Activated B cell treated with CpG ODN at 0.5 μM for 24 hours (primary cell): ENCODE results near the gene MED20. TPM values are rescaled to one million over a fixed set of nuclear protein-coding genes. Genes with fewer than 3 reads are reported as not detected.

Experiments
- ATAC-seq: fragments of 200-7000 bp; cut with Tn5 transposase; one replicate; pipeline ENCODE4 v1.10.0; 2021; ENCODE audit warnings: low read depth, mild to moderate bottlenecking, moderate library complexity
- CTCF ChIA-PET: fragments of 350-600 bp; sonication (Branson Sonifier 250); formaldehyde crosslinking; loops from one replicate; lab custom pipeline; 2021; ENCODE audit warnings: antibody characterized with exemption; lab: Charles Lee
- POLR2A ChIA-PET: fragments of 350-600 bp; sonication (Branson Sonifier 250); formaldehyde crosslinking; loops from one replicate; lab custom pipeline; 2021; ENCODE audit warnings: antibody characterized with exemption; lab: Charles Lee
- DNase-seq: peaks from one replicate; pipeline ENCODE4 v3.0.0; 2022
- H3K27ac Mint-ChIP-seq: one replicate; pipeline ENCODE4 v1.8.0; 2020; ENCODE audit warnings: mixed read lengths
- H3K27me3 Mint-ChIP-seq: one replicate; pipeline ENCODE4 v1.8.0; 2021; ENCODE audit warnings: mixed read lengths
- H3K36me3 Mint-ChIP-seq: one replicate; pipeline ENCODE4 v1.8.0; 2021; ENCODE audit warnings: low read depth, mixed read lengths
- H3K4me1 Mint-ChIP-seq: one replicate; pipeline ENCODE4 v1.8.0; 2021; ENCODE audit warnings: mixed read lengths
- H3K4me3 Mint-ChIP-seq: one replicate; pipeline ENCODE4 v1.8.0; 2020; ENCODE audit warnings: mild to moderate bottlenecking, mixed read lengths
- H3K9me3 Mint-ChIP-seq: one replicate; pipeline ENCODE4 v1.8.0; 2020; ENCODE audit warnings: mixed read lengths
- intact Hi-C: fragments of 100-400 bp; cut with micrococcal nuclease; formaldehyde crosslinking; loops from one replicate; pipeline ENCODE4 v1.15.1; 2024
- total RNA-seq: library from RNA; stranded (reverse); gene quantifications from 2 replicates; pipeline ENCODE4 v1.2.3, GENCODE V29; 2022
- TF ChIP-seq, protein P1 (sequence below): fragments of 200-600 bp; IDR thresholded peaks from one replicate; pipeline ENCODE4 v1.8.0; 2022; ENCODE audit warnings: antibody characterized with exemption, mild to moderate bottlenecking

Gene MED20
- total RNA-seq, 1 donor from 2014 or later = 21.1 TPM

DNA sequence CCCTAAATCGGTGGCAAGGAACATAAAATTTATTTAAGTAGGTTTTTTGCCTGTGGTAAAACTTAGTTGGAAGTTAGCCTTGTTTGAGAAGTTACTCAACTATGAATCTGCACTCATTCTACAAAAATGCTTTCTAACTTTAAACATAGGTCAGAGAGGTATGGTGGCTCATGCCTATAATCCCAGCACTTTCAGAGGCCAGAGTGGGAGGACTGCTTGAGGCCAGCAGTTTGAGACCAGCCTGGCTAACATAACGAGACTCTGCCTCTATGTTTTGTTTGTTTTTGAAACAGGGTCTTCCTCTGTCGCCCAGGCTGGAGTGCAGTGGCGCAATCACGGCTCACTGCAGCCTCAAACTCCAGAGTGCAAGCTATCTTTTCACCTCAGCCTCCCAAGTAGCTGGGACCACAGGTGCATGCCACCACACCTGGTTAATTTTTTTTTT is 42.0 kb downstream of the MED20 start:
- Mint-ChIP-seq H3K9me3 (no peaks in the 10 kb centered on the region), H3K4me1 (peaks cover 7% of the 10 kb centered on the region), H3K4me3 (no peak overlapping the region), H3K27me3 (no peaks in the 10 kb centered on the region), H3K36me3 (no peaks in the 10 kb centered on the region), H3K27ac (no peak overlapping the region)
- TF ChIP-seq, protein P1, sequence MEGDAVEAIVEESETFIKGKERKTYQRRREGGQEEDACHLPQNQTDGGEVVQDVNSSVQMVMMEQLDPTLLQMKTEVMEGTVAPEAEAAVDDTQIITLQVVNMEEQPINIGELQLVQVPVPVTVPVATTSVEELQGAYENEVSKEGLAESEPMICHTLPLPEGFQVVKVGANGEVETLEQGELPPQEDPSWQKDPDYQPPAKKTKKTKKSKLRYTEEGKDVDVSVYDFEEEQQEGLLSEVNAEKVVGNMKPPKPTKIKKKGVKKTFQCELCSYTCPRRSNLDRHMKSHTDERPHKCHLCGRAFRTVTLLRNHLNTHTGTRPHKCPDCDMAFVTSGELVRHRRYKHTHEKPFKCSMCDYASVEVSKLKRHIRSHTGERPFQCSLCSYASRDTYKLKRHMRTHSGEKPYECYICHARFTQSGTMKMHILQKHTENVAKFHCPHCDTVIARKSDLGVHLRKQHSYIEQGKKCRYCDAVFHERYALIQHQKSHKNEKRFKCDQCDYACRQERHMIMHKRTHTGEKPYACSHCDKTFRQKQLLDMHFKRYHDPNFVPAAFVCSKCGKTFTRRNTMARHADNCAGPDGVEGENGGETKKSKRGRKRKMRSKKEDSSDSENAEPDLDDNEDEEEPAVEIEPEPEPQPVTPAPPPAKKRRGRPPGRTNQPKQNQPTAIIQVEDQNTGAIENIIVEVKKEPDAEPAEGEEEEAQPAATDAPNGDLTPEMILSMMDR = no peak
- CTCF ChIA-PET = no interaction called here
- POLR2A ChIA-PET = no interaction called here
- no peak for ATAC-seq
- no peak for DNase-seq
- intact Hi-C loops = loop anchor here (10.0 kb wide), 1 partner anchor 64 kb away; no protein-coding TSS in a partner anchor

DNA sequence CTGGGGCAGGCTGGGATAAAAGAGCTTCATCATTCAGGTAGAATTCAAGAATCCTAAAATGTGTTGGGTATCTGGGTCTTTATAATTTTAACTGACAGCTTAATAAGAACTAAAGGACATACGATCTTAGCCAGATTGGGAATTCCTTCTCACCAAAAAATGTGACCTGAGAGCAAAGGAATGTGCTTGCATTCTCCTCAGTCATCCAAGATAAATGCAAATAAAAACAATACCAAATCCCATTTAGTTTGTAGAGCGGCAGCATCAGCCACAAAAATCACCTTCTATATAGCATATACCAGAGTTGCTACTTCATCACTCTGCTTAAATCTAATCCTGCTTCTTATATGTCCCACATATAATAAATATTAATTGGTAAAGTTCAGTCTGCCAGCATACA is 42.7 kb downstream of the MED20 start:
- H3K27me3 Mint-ChIP-seq = no peaks in the 10 kb centered on the region
- TF ChIP-seq, protein P1 = no peak
- ATAC-seq (no peak), DNase-seq (no peak)
- H3K4me1 Mint-ChIP-seq = peaks cover 8% of the 10 kb centered on the region
- intact Hi-C loops = loop anchor here (10.0 kb wide), 1 partner anchor 63 kb away; no protein-coding TSS in a partner anchor
- H3K27ac Mint-ChIP-seq = no peak overlapping the region
- CTCF ChIA-PET = no interaction called here
- H3K9me3 Mint-ChIP-seq = no peaks in the 10 kb centered on the region
- H3K4me3 Mint-ChIP-seq = no peak overlapping the region
- no peaks in the 10 kb centered on the region for H3K36me3 Mint-ChIP-seq
- POLR2A ChIA-PET = no interaction called here

DNA sequence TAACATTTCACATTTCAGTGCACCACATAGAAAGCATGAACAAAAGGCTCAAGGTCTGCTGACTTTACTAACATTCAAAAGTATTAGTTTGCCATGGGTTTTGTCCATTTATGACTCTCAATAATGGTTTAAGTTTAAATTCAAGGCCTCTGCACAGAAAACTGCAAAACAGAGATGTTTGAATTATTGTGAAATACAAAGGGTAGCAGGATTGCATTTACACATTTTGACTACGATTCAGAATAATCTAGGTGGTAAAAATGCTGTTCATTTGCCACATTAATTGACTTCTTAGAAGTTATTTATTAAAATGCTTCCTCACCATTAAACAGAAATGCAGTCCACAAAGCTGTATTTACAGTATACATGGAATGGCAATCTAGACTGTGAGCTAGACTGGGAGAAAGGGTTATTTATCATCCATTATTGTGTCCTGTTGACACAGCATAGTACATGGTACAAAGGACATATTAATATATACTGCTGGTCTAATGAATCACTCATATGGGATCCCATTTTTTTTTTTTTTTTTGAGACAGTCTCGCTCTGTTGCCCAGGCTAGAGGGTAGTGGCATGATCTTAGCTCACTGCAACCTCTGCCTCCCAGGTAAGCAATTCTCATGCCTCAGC is 43.8 kb downstream of the MED20 start:
- CTCF ChIA-PET = no interaction called here
- intact Hi-C loops = loop anchor here (10.0 kb wide), 1 partner anchor 62 kb away; no protein-coding TSS in a partner anchor
- POLR2A ChIA-PET = no interaction called here

DNA sequence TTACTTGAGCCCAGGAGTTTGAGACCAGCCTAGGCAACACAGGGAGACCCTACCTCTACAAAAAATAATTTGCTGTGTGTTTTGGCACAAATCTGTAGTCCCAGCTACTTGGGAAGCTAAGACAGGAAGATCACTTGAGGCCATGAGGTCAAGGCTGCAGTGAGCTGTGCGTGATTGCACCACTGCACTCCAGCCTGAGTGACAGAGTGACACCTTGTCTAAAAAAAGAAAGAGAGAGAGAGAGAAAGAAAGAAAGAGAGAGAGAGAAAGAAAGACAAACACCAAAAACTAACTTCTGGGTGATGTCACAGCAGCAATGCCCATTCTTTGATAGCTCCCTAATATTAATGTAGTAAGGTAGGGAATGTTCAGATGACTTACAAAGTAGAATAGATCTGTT is 46.2 kb downstream of the MED20 start:
- Mint-ChIP-seq H3K4me3 (no peak overlapping the region), H3K4me1 (peaks cover 31% of the 10 kb centered on the region), H3K9me3 (no peaks in the 10 kb centered on the region), H3K27ac (no peak overlapping the region), H3K36me3 (no peaks in the 10 kb centered on the region), H3K27me3 (no peaks in the 10 kb centered on the region)
- ChIA-PET CTCF (no interaction called here), POLR2A (no interaction called here)
- TF ChIP-seq, protein P1 = no peak
- ATAC-seq (no peak), DNase-seq (no peak)
- intact Hi-C loops = loop anchor here (10.0 kb wide), 1 partner anchor 60 kb away; no protein-coding TSS in a partner anchor

More for the DNA sequence above, 43.8 kb downstream of the MED20 start:
- no peak overlapping the region for H3K27ac Mint-ChIP-seq
- no peaks in the 10 kb centered on the region for H3K9me3 Mint-ChIP-seq
- ATAC-seq (no peak), DNase-seq (no peak)
- H3K27me3 Mint-ChIP-seq = no peaks in the 10 kb centered on the region
- TF ChIP-seq, protein P1 = no peak
- H3K36me3 Mint-ChIP-seq = no peaks in the 10 kb centered on the region
- peaks cover 13% of the 10 kb centered on the region for H3K4me1 Mint-ChIP-seq
- no peak overlapping the region for H3K4me3 Mint-ChIP-seq

DNA sequence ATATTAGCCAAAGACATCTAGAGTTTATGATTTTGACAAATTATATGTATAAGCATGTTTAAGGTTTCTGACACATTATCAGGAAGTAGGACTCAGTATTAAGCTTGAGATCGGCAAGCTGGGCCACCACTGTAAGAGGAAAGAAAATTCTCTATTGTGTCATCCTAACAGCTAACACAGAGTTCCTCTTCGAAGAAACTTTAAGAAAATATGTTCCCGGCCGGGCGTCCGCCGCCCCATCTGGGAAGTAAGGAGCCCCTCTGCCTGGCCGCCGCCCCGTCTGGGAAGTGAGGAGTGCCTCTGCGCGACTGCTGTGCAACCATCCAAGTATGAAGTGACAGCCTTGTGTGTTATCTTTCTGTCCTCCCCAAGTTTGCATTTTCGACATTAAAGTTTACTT is 48.8 kb downstream of the MED20 start:
- DNase-seq (no peak), ATAC-seq (no peak)
- CTCF ChIA-PET = no interaction called here
- Mint-ChIP-seq H3K4me3 (no peak overlapping the region), H3K27ac (no peak overlapping the region), H3K9me3 (no peaks in the 10 kb centered on the region), H3K27me3 (no peaks in the 10 kb centered on the region), H3K36me3 (no peaks in the 10 kb centered on the region), H3K4me1 (peaks cover 42% of the 10 kb centered on the region)
- TF ChIP-seq, protein P1 = no peak
- POLR2A ChIA-PET = interaction anchor here (1.5 kb wide), 2 partner anchors 24 to 85 kb away, joined by 3 to 4 read pairs; partner anchors contain the start of gene TOMM6
- intact Hi-C loops = loop anchor here (10.0 kb wide), 1 partner anchor 57 kb away; no protein-coding TSS in a partner anchor
